Transverse colon (tissue), 4 donors: ENCODE measurements around the gene QRFP. TPM values are rescaled to one million over a fixed set of nuclear protein-coding genes. Genes with fewer than 3 reads are reported as not detected.

ENCODE experiments used
- DNase-seq: peaks from one replicate; pipeline ENCODE4 v3.0.0-alpha.2; 2019
- H3K27ac ChIP-seq, 4 donors: fragments of 200-600 bp; sonication (generic); 2 replicates each; pipeline ENCODE4 v1.5.1; 2016 to 2018; ENCODE audit warnings: inconsistent platforms in 4 of 4
- H3K27me3 ChIP-seq: fragments of 200-600 bp; sonication (generic); 2 replicates; pipeline ENCODE4 v1.5.1; 2017; ENCODE audit warnings: inconsistent platforms
- H3K36me3 ChIP-seq, 4 donors: fragments of 200-600 bp; sonication (generic); 2 replicates each; pipeline ENCODE4 v1.5.1; 2017 to 2019; ENCODE audit warnings: inconsistent platforms in 4 of 4
- H3K4me1 ChIP-seq, 4 donors: fragments of 200-600 bp; sonication (generic); 2 replicates each; pipeline ENCODE4 v1.5.1; 2017 to 2020; ENCODE audit warnings: inconsistent platforms in 4 of 4
- H3K4me3 ChIP-seq, 4 donors: fragments of 200-600 bp; sonication (generic); 1 replicate in 1 of 4; 2 replicates in 3 of 4; pipeline versions ENCODE4 v1.5.1 to v1.6.1; 2017 to 2019; ENCODE audit warnings: inconsistent platforms in 4 of 4
- H3K9me3 ChIP-seq, 2 donors: fragments of 200-600 bp; sonication (generic); 2 replicates each; pipeline ENCODE4 v1.5.1; 2017 to 2019; ENCODE audit warnings: inconsistent platforms in 2 of 2
- CTCF ChIP-seq, 5 experiments: fragments of 200-600 bp in 3 of 5; fragments of 450-650 bp in 2 of 5; sonication (generic) in 3 of 5; IDR thresholded peaks; 1 replicate in 2 of 5; 2 replicates in 3 of 5; pipeline ENCODE4 v1.5.1; 2016 to 2017; ENCODE audit warnings: antibody characterized with exemption in 5 of 5, inconsistent platforms in 3 of 5, mild to moderate bottlenecking in 2 of 5, moderate library complexity in 1 of 5
- EP300 ChIP-seq: sonication (generic); formaldehyde crosslinking; IDR thresholded peaks from one replicate; pipeline ENCODE4 v1.6.1; 2017; ENCODE audit warnings: antibody characterized with exemption, low read depth
- POLR2A ChIP-seq: fragments of 450-650 bp; IDR thresholded peaks from one replicate; pipeline ENCODE4 v1.6.1; 2016; ENCODE audit warnings: antibody characterized with exemption, mild to moderate bottlenecking, moderate library complexity
- POLR2AphosphoS5 ChIP-seq, 3 donors: sonication (generic); formaldehyde crosslinking; IDR thresholded peaks; one replicate each; pipeline ENCODE4 v1.6.1; 2016; ENCODE audit warnings: antibody characterized with exemption in 3 of 3
- WGBS, 2 donors: methylation state at CpG; one replicate each; pipeline ENCODE4 v1.1.5; 2018; ENCODE audit warnings: low coverage in 1 of 2; 5-methylcytosine and 5-hydroxymethylcytosine counted together
- in situ Hi-C, 4 donors: fragments of 200-750 bp; cut with MboI; loops; one replicate each; pipeline versions ENCODE4 v1.15.0 to v1.15.1; 2017; ENCODE audit warnings: low sequenced_read_pairs in 3 of 4, low pct_ligation_motif_present in 1 of 4, low pct_unique_long_range_greater_than_20kb in 1 of 4
- intact Hi-C: fragments of 100-400 bp; cut with DNase I; formaldehyde crosslinking; loops from one replicate; pipeline ENCODE4 v1.15.1; 2023; ENCODE audit warnings: low total_unique reads
- total RNA-seq, 4 donors: library from RNA; depleted of rRNA; stranded (reverse); fragments of >200 nt; gene quantifications; one replicate each; pipeline ENCODE4 v1.1.0, GENCODE V29; 2016

QRFP gene
- total RNA-seq, 4 donors from 2014 or later: not detected

DNA sequence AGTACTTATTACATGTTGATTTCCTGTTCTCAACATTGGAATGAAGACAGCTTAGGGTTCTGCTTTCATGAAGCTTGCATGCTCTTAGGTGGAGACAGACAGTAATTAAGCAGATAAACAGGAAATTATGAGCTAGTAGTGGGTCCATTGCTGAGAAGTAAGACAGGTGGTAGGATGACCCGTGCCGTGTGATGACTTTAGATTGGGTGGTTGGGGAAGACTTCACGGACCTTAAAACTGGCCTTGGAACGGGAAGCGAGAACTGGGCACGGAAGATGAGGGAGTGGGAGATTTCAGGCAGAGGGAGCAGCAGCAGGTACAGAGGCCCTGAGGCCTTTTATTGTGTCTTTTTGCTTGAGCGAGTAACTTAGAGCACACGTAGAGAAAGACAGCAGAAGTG is 34.4 kb downstream of the QRFP start:
- Histone ChIP-seq H3K27ac (peak overlapping the region; percentile 54 to 83 (median 78)), H3K4me3 (no peak overlapping the region), H3K36me3 (peaks cover 0 to 5% (median 0%) of the 10 kb centered on the region in 4 donors), H3K27me3 (no peaks in the 10 kb centered on the region), H3K9me3 (no peaks in the 10 kb centered on the region), H3K4me1 (peaks cover 4 to 62% (median 34%) of the 10 kb centered on the region in 4 donors)
- in situ Hi-C loops (loop anchor here (5.0 to 25.0 kb wide), 6 partner anchors 83 to 157 kb away; no protein-coding TSS in a partner anchor), intact Hi-C loops (loop anchor here (1.0 to 5.0 kb wide), 2 partner anchors 71 to 150 kb away; no protein-coding TSS in a partner anchor)
- DNase-seq: no peak
- TF ChIP-seq POLR2AphosphoS5 (IDR thresholded peaks at IDR 0.05) (no peak), POLR2A (no peak), CTCF (IDR thresholded peaks at IDR 0.05) (no peak), EP300 (no peak)
- WGBS, 2 donors: 80 to 86% methylated on average over 7 to 8 of the region's 8 CpGs

DNA sequence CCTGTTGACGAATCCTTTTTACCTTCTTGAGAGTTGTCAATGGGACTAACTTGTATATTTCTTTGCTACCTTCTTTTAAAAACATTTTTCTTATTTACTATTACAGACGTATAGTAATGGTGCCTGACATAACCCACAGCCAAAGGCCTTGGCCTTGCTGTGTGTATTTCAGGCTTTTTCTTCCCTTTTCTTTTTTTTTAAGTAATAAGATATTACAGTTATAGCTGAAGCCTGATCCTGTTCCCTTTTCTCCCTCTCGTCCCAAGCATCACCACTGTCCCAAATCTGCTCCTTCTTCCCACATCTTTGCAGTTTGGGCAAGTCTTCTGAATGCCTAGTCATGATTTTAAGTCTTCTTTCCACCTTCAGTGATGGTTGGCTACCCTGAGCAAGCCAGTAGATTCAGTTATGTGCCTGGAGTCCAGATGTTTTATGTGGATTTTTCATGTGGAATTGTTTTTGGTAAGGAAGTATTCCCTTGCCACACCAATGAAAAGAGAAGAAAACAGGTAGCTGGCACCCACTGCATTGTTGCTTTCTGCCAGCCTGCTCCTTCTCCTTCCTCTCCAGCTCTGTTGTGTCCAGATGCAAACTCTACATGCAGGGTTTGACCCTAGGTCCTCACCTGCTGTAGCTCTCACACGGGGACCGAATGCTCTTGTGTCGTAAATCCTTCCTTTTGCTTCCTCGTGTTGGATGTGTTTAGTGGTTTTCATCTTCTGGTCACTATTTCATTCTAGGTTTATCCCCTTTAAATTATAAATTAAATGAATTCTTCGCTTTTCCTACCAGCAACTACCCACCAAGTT is 35.0 kb downstream of the QRFP start:
- Histone ChIP-seq H3K27ac (peak overlapping the region; percentile 54 to 83 (median 78)), H3K36me3 (peaks cover 0 to 7% (median under 1%) of the 10 kb centered on the region in 4 donors), H3K4me1 (peaks cover 4 to 56% (median 32%) of the 10 kb centered on the region in 4 donors), H3K27me3 (no peaks in the 10 kb centered on the region), H3K4me3 (no peak overlapping the region), H3K9me3 (no peaks in the 10 kb centered on the region)
- DNase-seq: no peak
- in situ Hi-C loops: loop anchor here (5.0 to 25.0 kb wide), 6 partner anchors 83 to 157 kb away; no protein-coding TSS in a partner anchor
- intact Hi-C loops: loop anchor here (1.0 to 5.0 kb wide), 3 partner anchors 72 to 149 kb away; no protein-coding TSS in a partner anchor
- WGBS, 2 donors: 61 to 62% methylated on average over 3 to 8 of the region's 8 CpGs
- TF ChIP-seq CTCF (IDR thresholded peaks at IDR 0.05) (no peak), POLR2AphosphoS5 (IDR thresholded peaks at IDR 0.05) (no peak), POLR2A (no peak), EP300 (no peak)

- TF ChIP-seq POLR2A (peak; percentile 9), CTCF (IDR thresholded peaks at IDR 0.05) (peak in 2 of 5 experiments; percentile 17 to 28), EP300 (no peak), POLR2AphosphoS5 (IDR thresholded peaks at IDR 0.05) (peak; percentile 70 to 71 (median 70))
- peak; percentile 69 for DNase-seq
- no peaks in the 10 kb centered on the region for H3K9me3 ChIP-seq
- H3K36me3 ChIP-seq: peaks cover 0 to 15% (median 5%) of the 10 kb centered on the region in 4 donors
- peaks cover 4 to 55% (median 32%) of the 10 kb centered on the region in 4 donors for H3K4me1 ChIP-seq
- WGBS, 2 donors: 60% methylated on average over 28 of the region's 28 CpGs; no CpG with 5 or more reads in 1 of the 2 donors
- peak overlapping the region; percentile 54 to 83 (median 78) for H3K27ac ChIP-seq
- in situ Hi-C loops (loop anchor here (5.0 to 25.0 kb wide), 6 partner anchors 84 to 156 kb away; no protein-coding TSS in a partner anchor), intact Hi-C loops (loop anchor here (2.0 to 5.0 kb wide), 2 partner anchors 90 to 148 kb away; no protein-coding TSS in a partner anchor)
- no peak overlapping the region for H3K4me3 ChIP-seq
- no peaks in the 10 kb centered on the region for H3K27me3 ChIP-seq
These were observed 35.9 kb downstream of the QRFP start for GRCh38 chr9:130860458-130861316.
